Heart left ventricle (tissue), 16 donors: Measurements from ENCODE around the gene CPNE6. TPM values are rescaled to one million over a fixed set of nuclear protein-coding genes. Genes with fewer than 3 reads are reported as not detected.
A peak's percentile ranks its signal among the peaks of the same experiment; 100 is the strongest.

Experiments
- ATAC-seq, 4 donors: fragments of 200-7000 bp; cut with Tn5 transposase; one replicate each; pipeline ENCODE4 v1.9.1; 2020 to 2022; ENCODE audit warnings: moderate library complexity in 4 of 4, mild to moderate bottlenecking in 3 of 4, moderate number of reproducible peaks in 1 of 4
- DNase-seq, 5 donors: peaks; one replicate each; pipeline ENCODE4 v3.0.0-alpha.2; 2020
- H3K27ac ChIP-seq, 12 donors: fragments of 200-600 bp; sonication (generic) in 4 of 12; one replicate each; pipeline versions ENCODE4 v1.5.0 to v1.8.0; 2016 to 2022; ENCODE audit warnings: mild to moderate bottlenecking in 2 of 12
- H3K27me3 ChIP-seq, 9 donors: fragments of 200-600 bp; sonication (generic) in 2 of 9; one replicate each; pipeline versions ENCODE4 v1.5.1 to v1.8.0; 2016 to 2022; ENCODE audit warnings: mild to moderate bottlenecking in 3 of 9
- H3K36me3 ChIP-seq, 9 donors: fragments of 200-600 bp; sonication (generic) in 2 of 9; one replicate each; pipeline versions ENCODE4 v1.5.0 to v1.8.0; 2018 to 2022; ENCODE audit warnings: mild to moderate bottlenecking in 2 of 9
- H3K4me1 ChIP-seq, 12 donors: fragments of 200-600 bp; sonication (generic) in 4 of 12; one replicate each; pipeline versions ENCODE4 v1.5.0 to v1.8.0; 2016 to 2022; ENCODE audit warnings: mild to moderate bottlenecking in 3 of 12
- H3K4me3 ChIP-seq, 12 donors: fragments of 200-600 bp; sonication (generic) in 4 of 12; one replicate each; pipeline versions ENCODE4 v1.5.0 to v1.8.0; 2017 to 2022; ENCODE audit warnings: mild to moderate bottlenecking in 9 of 12, moderate library complexity in 4 of 12
- H3K9me3 ChIP-seq, 12 donors: fragments of 200-600 bp; sonication (generic) in 4 of 12; one replicate each; pipeline versions ENCODE4 v1.5.0 to v1.8.0; 2016 to 2022; ENCODE audit warnings: mild to moderate bottlenecking in 1 of 12
- POLR2A ChIP-seq, 2 donors: fragments of 450-650 bp; IDR thresholded peaks; one replicate each; pipeline ENCODE4 v1.6.1; 2017; ENCODE audit warnings: antibody characterized with exemption in 2 of 2, mild to moderate bottlenecking in 2 of 2, moderate library complexity in 2 of 2
- WGBS, 4 donors: extraction: QIAGEN DNeasy Blood & Tissue Kit in 2 of 4; methylation state at CpG; one replicate each; pipeline versions ENCODE4 v1.1.5 to v1.1.7; 2013 to 2018; 5-methylcytosine and 5-hydroxymethylcytosine counted together
- intact Hi-C, 10 donors: fragments of 100-400 bp; cut with DNase I; formaldehyde crosslinking; loops; one replicate each; pipeline versions ENCODE4 v1.11.1 to v1.14.2; 2022
- polyA plus RNA-seq, 2 donors: library from polyadenylated mRNA; stranded (reverse); fragments of 200-250 nt; gene quantifications; one replicate each; pipeline ENCODE4 v1.2.3, GENCODE V29; 2013
- total RNA-seq, 9 donors: library from RNA; depleted of rRNA in 2 of 9; stranded (reverse); fragments of >200 nt in 2 of 9; fragmentation: NEBNext Ultra II Directional in 3 of 9; extraction: Animal tissue kit (Norgen Biotek cat#: 25700) in 3 of 9; gene quantifications; one replicate each; pipeline versions ENCODE4 v1.1.0 to v1.2.4, GENCODE V29; 2016 to 2023
- TF ChIP-seq, protein P1 (sequence below), 12 donors: fragments of 200-600 bp; sonication (generic) in 4 of 12; IDR thresholded peaks; one replicate each; pipeline versions ENCODE4 v1.5.0 to v1.8.0; 2018 to 2022; ENCODE audit warnings: antibody characterized with exemption in 12 of 12, mild to moderate bottlenecking in 5 of 12
- donor health status: ischemic (EF 13 %, LVEDD 7.1; RV severe dilation, severe dysfunction).
- donor health status: healthy with polysubstance abuse.
- donor health status: DM: no; HTN: yes; CAD: no.
- donor health status: DM: no; HTN: no; CAD: no.
- donor health status: ischemic (EF 25% LVEDD 6.9; RV normal size, moderate dysfunction).
- donor health status: ischemic (EF 25% LVEDD 5.7; RV mildly dilated, moderate dysfunction).
- donor health status: healthy.
- donor health status: DM: yes; HTN: yes; CAD: no.
- donor health status: ischemic (EF 35%, LVEDD 5.7; RV mildly dilated, moderate dysfunction).
- donor health status: nonischemic (EF 11% LVEDD 7.7; RV severe dilation, severe dysfunction).
- donor health status: DM: yes; HTN: yes; CAD: no.
- donor health status: PGD.
- donor health status: ischemic (EF 29% LVEDD 5.4; RV normal size, mild dysfunction).
- donor health status: nonischemic (EF 23%, LVEDD 6.1; RV moderate dilation, normal function).

The CPNE6 gene
- total and polyA plus RNA-seq, 11 donors = 0.23 to 0.52 (median 0.25) TPM; not detected in 8

DNA sequence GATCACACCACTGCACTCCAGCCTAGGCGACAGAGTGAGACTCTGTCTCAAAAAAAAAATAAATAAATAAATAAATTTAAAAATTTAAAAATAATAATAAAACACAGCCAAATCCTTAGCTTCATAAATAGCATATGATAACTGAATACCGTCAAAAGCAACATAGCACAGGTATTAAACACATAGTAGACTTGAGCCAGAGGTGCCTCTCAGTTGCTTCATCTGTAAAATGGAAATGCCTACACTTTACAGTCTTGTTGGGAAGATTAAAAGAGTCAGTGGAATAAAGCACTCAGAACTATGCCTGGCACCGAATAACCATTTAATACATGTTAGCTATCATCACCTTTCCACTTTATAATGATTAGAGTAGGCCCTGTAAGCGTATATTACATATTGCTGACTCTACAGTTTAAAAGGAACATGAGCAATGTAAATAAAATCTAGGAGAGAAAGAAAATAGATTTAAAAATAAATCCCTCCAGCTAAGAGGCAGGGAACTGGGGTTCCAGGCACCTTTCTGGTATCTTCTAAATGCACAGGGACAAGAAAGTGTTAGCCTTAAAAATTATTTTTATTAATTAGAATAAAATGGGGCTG lies 35.4 kb downstream of the CPNE6 start:
- no peak for TF ChIP-seq POLR2A (IDR thresholded peaks at IDR 0.05)
- TF ChIP-seq, protein P1, sequence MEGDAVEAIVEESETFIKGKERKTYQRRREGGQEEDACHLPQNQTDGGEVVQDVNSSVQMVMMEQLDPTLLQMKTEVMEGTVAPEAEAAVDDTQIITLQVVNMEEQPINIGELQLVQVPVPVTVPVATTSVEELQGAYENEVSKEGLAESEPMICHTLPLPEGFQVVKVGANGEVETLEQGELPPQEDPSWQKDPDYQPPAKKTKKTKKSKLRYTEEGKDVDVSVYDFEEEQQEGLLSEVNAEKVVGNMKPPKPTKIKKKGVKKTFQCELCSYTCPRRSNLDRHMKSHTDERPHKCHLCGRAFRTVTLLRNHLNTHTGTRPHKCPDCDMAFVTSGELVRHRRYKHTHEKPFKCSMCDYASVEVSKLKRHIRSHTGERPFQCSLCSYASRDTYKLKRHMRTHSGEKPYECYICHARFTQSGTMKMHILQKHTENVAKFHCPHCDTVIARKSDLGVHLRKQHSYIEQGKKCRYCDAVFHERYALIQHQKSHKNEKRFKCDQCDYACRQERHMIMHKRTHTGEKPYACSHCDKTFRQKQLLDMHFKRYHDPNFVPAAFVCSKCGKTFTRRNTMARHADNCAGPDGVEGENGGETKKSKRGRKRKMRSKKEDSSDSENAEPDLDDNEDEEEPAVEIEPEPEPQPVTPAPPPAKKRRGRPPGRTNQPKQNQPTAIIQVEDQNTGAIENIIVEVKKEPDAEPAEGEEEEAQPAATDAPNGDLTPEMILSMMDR (IDR thresholded peaks at IDR 0.05) = no peak
- H3K4me1 ChIP-seq = peaks cover 0 to 19% (median 6%) of the 10 kb centered on the region in 12 donors
- no peak overlapping the region for H3K4me3 ChIP-seq
- no peaks in the 10 kb centered on the region for H3K27me3 ChIP-seq
- H3K36me3 ChIP-seq = peaks cover 0 to 25% (median 0%) of the 10 kb centered on the region in 9 donors
- H3K9me3 ChIP-seq = no peaks in the 10 kb centered on the region
- no peak overlapping the region for H3K27ac ChIP-seq
- DNase-seq = no peak
- intact Hi-C loops = loop anchor here in 8 of 10 donors (2.0 to 5.0 kb wide), 5 partner anchors 36 to 94 kb away; partner anchors contain the start of genes EMC9 (in 1 of the 8) and IRF9 (in 1 of the 8)
- 91 to 96% (median 92%) methylated on average over 4 of the region's 4 CpGs for WGBS, 4 donors
- no peak for ATAC-seq

DNA sequence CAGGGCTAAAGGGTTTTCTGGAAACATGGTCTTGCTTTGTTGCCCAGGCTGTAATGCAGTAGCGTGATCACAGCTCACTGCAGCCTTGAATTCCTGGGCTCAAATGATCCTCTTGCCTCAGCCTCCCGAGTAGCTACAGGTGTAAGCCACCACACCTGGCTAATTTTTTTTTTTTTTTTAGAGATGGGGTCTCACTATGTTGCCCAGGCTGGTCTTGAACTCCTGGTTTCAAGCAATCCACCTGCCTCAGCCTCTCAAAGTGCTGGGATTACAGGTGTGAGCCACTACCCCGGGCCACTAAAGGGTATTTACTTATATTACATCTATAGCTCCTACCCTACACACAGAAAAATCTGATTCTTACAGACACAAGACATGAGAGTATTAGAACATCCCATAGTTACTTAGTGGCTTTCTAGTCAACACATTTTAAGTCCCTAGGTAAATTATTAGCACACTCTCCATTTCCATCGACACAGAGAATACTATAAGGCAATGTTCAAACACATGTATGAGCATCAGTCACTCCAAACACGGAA lies 37.0 kb downstream of the CPNE6 start:
- Histone ChIP-seq H3K9me3 (no peaks in the 10 kb centered on the region), H3K27ac (peak overlapping the region in 3 of 12 donors; percentile 7 to 63 (median 44)), H3K4me3 (no peak overlapping the region), H3K4me1 (peaks cover 0 to 22% (median 8%) of the 10 kb centered on the region in 12 donors), H3K27me3 (no peaks in the 10 kb centered on the region), H3K36me3 (peaks cover 0 to 11% (median 0%) of the 10 kb centered on the region in 9 donors)
- TF ChIP-seq, protein P1 (IDR thresholded peaks at IDR 0.05) = no peak
- TF ChIP-seq POLR2A (IDR thresholded peaks at IDR 0.05) = no peak
- 41 to 51% (median 47%) methylated on average over 5 of the region's 5 CpGs for WGBS, 4 donors
- DNase-seq (no peak), ATAC-seq (no peak)
- intact Hi-C loops = loop anchor here in 8 of 10 donors (2.0 to 5.0 kb wide), 6 partner anchors 34 to 96 kb away; partner anchors contain the start of genes EMC9 (in 1 of the 8) and IRF9 (in 1 of the 8)

DNA sequence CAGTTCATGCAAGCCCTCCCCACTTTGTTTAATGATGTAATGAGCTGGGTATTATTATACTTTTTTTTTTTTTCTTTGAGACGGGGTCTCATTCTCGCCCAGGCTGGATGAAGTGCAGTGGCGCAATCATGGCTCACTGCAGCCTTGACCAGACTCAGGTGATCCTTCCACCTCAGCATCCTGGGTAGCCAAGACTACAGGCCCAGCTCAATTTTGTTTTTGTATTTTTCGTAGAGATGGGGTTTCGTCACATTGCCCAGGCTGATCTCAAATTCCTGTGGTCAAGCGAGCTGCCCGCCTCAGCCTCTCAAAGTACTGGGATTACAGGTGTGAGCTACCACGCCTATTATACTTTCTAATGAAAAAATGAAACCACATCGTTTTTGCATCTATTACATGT lies 38.7 kb downstream of the CPNE6 start:
- DNase-seq (no peak), ATAC-seq (no peak)
- H3K4me3 ChIP-seq = no peak overlapping the region
- no peak overlapping the region for H3K27ac ChIP-seq
- no peaks in the 10 kb centered on the region for H3K9me3 ChIP-seq
- H3K36me3 ChIP-seq = peaks cover 0 to under 1% (median 0%) of the 10 kb centered on the region in 9 donors
- WGBS, 4 donors = 85 to 87% (median 86%) methylated on average over 9 of the region's 9 CpGs
- TF ChIP-seq, protein P1 (IDR thresholded peaks at IDR 0.05) = no peak
- no peak for TF ChIP-seq POLR2A (IDR thresholded peaks at IDR 0.05)
- intact Hi-C loops = loop anchor here in 1 of 10 donors (5.0 kb wide), 1 partner anchor 37 kb away; the partner anchor contains the start of genes PSME2 and RNF31
- H3K4me1 ChIP-seq = peaks cover 0 to 24% (median 10%) of the 10 kb centered on the region in 12 donors
- no peaks in the 10 kb centered on the region for H3K27me3 ChIP-seq

GRCh38 chr14:24110523-24110922 lies 39.2 kb downstream of the CPNE6 start:
- no peak overlapping the region for H3K27ac ChIP-seq
- H3K27me3 ChIP-seq = no peaks in the 10 kb centered on the region
- WGBS, 4 donors = 47 to 67% (median 57%) methylated on average over 1 of the region's 1 CpG
- no peak overlapping the region for H3K4me3 ChIP-seq
- no peak for DNase-seq
- ATAC-seq = no peak
- intact Hi-C loops = loop anchor here in 1 of 10 donors (5.0 kb wide), 1 partner anchor 37 kb away; the partner anchor contains the start of genes PSME2 and RNF31
- TF ChIP-seq, protein P1 (IDR thresholded peaks at IDR 0.05) = no peak
- TF ChIP-seq POLR2A (IDR thresholded peaks at IDR 0.05) = no peak
- H3K4me1 ChIP-seq = peaks cover 0 to 26% (median 12%) of the 10 kb centered on the region in 12 donors
- H3K36me3 ChIP-seq = no peaks in the 10 kb centered on the region
- no peaks in the 10 kb centered on the region for H3K9me3 ChIP-seq
